AG08395 (cell line): ENCODE measurements around the gene SWT1.
A peak's percentile ranks its signal among the peaks of the same experiment; 100 is the strongest.
"Not testable (repeated sequence)": the region's sequence is repeated elsewhere in the genome, so short reads cannot be mapped to it uniquely, and the experiment has no call there.

ENCODE experiments used
- DNase-seq: peaks from one replicate; pipeline ENCODE4 v3.0.0; 2012; ENCODE audit warnings: mixed read lengths, low spot score

The SWT1 gene

GRCh38 chr1:185249563-185249962 lies 92.6 kb downstream of the SWT1 start:
- no peak for DNase-seq

DNA sequence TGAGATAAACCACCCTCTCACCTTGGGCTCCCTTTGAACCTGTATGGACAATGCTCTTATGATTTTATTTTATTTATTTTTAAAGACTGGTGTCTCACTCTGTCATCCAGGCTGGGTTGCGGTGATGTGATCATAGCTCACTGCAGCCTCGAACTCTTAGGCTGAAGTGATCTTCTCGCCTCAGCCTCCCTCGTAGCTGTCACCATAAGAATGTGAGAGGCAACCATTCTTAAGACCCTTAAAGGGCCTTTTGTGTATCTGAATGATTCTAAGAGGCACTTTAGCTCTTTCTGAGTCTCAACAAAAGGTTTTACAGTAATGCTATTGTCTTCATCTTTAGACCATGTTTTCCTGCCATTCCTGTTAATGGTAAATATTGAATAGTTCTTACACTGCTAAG lies 93.1 kb downstream of the SWT1 start:
- no peak for DNase-seq

GRCh38 chr1:185251928-185252327 lies 95.0 kb downstream of the SWT1 start:
- not testable (repeated sequence) for DNase-seq

- not testable (repeated sequence) for DNase-seq
These were observed 95.4 kb downstream of the SWT1 start for GRCh38 chr1:185252404-185252803.

GRCh38 chr1:185255595-185255994 lies 98.6 kb downstream of the SWT1 start:
- DNase-seq, result not testable (repeated sequence)

DNA sequence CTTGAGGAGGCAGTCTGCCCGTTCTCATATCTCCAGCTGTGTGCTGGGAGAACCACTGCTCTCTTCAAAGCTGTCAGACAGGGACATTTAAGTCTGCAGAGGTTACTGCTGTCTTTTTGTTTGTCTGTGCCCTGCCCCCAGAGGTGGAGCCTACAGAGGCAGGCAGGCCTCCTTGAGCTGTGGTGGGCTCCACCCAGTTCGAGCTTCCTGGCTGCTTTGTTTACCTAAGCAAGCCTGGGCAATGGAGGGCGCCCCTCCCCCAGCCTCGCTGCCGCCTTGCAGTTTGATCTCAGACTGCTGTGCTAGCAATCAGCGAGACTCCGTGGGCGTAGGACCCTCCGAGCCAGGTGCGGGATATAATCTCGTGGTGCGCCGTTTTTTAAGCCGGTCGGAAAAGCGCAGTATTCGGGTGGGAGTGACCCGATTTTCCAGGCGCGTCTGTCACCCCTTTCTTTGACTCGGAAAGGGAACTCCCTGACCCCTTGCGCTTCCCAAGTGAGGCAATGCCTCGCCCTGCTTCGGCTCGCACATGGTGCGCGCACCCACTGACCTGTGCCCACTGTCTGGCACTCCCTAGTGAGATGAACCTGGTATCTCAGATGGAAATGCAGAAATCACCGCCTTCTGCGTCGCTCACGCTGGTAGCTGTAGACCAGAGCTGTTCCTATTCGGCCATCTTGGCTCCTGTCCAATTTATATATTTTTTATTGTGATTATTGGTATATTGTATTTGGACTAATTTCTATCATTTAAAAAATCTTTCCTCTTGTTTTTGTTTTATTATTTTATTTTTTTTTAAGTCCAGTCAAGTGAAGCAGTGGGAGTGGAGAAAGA lies 100.4 kb downstream of the SWT1 start:
- DNase-seq, result not testable (repeated sequence)

DNA sequence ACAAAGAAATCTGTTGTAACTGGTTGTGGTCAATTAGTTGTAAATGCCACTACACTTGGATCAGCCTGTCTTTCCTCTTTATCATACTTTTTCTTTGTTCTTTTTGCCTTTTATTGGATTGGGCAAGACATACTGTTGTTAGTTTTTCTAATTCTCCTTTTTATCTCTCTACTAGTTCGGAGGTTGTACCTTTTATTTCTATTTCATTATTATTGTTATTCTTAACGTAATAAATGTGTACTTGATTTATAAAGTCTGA lies 100.9 kb downstream of the SWT1 start:
- peak; percentile 4 for DNase-seq

DNA sequence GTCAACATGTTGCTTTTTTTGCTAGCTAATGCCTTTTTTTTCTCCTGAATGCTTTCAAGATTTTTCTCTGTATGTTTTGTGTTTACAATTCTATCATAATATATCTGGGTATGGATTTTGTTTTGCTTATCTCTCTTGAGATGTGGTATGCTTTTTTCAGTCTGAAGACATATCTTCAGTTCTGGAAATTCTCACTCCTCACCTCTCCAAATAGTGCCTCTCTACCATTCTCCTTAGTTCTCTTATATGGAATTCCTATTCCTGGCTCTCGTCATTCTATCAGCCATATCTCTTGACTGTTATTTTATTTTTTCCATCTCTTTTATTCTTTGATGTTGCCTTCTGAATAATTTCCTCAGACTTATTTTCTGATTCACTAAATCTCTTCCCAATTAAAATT lies 101.7 kb downstream of the SWT1 start:
- no peak for DNase-seq

DNA sequence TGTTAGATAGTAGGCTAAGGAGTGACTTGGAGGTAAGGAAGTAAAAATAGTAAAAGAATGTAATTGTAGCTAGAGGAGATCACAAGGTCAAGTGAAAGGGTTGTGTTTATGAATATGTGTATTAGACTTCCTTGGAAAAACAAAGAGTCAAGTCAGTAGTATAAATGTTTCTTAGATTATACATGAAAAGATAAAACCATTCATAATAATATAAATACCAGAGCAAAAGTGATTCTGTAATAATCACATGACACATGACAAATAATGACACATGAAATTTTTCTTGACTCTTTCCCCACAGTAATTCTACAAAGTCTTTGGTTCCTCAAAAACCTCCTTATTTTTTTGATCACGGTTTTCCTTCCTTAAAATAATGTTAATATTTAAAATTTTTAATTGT lies 103.6 kb downstream of the SWT1 start:
- no peak for DNase-seq

DNA sequence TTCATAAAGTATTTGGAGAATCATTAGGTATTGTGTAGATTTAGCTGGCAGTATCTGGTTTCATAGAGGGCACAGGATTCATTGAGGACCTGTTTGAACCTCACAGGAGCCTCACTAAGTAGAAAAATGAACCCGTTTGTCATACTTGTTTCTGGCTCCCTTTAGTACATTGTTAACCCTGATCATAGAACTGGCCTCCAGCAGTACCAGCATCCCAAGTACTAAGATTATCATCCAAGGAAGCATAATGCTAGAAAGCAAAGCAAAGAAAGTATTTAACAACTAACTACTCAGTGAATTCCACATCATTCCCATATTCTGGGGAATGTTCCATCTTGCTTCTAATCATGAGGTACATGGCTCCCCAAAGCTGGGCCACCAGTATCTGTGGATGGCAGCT lies 105.2 kb downstream of the SWT1 start:
- no peak for DNase-seq

- no peak for DNase-seq
These were observed 106.3 kb downstream of the SWT1 start for GRCh38 chr1:185263292-185263691.

DNA sequence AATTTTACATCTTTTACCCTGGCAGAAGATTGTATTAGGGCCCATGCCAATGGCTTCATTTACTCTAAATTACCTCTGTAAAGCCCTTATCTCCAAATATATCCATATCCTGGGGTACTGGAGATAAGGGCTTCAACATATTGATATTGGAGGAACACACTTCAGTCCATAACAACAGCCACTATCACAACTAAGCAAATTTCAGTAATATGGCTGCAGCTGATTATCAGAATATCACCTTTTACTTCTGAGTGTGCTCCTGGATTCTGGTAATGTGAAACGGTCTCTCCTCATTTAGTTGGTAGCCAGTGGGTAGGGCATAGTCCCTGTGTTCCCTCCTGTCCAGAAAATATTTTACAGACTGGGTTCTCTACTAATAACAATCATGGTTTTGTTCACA lies 106.8 kb downstream of the SWT1 start:
- DNase-seq, result no peak

DNA sequence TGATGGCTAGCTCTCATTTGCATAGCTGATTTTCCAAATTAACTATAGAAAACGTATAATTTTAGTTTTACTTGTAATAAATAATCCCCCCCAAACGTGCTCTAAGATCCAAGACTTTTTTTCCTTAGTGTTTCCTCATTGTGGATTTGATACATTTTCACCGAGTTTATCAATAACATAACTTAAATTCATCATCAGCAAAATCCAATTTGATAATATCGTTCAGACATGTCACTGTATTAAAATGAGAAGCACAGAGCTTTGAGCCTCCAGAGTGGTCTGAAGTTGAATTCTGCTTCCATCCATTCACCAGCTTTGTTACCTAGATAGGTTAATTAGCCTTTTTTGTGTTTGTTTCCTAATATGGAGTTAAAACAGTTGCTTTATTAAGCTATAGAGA lies 108.3 kb downstream of the SWT1 start:
- no peak for DNase-seq

DNA sequence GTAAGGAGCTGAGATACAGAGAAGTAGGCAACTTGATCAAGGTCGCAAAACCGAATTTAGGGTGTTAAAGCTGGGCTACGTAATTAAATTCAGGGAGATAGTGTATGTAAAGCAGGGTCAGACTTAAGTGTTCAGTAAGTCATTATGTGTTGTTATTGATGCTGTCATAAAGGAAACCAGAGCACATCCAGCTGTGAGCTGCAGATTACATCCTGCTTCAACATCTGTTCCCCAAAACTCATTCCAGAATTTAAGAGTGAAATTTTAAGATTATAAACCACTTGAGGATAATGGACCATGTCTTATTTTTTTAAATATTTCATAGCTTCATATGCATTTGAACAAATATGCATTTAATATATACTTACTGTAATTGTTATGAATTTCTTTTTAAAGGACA lies 110.3 kb downstream of the SWT1 start:
- DNase-seq, result no peak

DNA sequence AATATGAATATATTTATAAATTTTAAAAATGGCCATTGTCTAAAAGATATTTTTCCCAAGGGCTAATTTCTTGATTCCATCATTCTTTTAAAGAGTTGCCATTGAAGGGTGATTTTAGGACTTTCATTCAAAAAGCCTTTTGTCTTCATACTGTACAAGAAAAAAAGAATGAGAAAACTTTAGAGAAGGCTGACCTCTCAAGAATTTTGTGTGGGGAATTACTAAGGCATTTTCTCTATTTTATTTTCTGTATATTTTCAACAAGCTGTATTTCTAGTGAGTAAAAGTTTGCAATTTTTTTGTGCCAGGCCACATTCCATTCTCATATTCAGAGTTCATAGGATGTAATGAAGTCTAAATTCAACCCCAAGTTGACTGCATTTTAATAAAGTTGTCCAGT lies 110.7 kb downstream of the SWT1 start:
- DNase-seq, result no peak

DNA sequence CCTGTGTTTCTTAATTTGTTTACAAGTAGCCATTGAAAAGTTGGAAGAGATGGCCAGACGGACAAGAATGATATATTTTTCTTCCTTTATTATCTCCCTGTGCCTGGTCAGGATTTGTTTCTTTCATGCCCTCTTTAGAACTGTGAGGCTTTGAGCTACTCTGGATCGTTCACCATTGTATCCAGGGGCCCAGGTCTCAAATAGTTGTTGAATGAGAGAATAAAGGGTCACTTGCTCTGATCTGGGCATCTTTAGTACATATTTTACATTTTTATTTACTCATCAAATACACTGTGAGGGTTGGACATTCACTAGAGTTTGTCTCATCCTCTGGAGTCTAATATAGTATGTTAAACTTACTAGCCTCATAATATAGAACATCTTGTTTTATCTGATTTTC lies 111.4 kb downstream of the SWT1 start:
- no peak for DNase-seq

- DNase-seq, result no peak
These were observed 115.0 kb downstream of the SWT1 start for GRCh38 chr1:185271921-185272320.

DNA sequence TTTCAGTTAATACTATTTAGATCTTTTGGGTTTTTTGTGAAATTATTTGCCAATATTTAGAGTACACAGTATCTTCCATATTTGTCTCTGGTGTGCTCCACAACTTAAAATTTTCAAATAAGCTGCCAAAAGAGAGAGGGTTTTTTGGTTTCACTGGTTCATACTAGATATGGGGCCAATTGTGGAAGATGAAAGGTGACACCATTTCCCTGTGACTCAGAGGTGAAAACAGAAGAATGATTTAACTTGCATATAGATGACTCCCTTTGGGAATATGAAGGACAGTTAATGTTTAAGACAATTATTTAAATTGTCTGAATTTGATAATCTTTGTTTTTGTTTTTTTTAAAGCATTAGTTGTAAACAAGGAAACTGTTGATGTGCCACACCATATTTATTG lies 122.6 kb downstream of the SWT1 start:
- DNase-seq, result no peak

- DNase-seq, result no peak
These were observed 123.6 kb downstream of the SWT1 start for GRCh38 chr1:185280589-185280988.

DNA sequence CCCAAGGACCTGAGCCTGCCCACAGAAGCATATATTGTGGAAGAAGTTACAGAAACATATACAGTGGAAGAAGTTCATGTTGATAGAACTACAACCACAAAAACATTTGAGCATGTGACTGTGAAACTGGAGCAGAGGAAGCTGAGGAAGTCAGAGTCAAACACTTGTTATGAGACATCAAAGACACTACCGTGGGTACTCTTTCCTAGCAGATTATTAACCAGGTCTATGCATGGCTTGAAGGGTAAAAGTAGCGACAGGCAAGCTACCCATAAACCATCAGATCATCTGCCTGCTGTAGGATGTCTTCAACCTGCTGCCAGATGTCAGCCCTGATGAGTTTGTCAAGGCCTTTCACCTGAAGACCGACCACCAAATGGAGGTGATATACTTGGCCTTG lies 124.3 kb downstream of the SWT1 start:
- DNase-seq, result no peak

- no peak for DNase-seq
These were observed 127.1 kb downstream of the SWT1 start for GRCh38 chr1:185284116-185284515.

GRCh38 chr1:185284533-185285276 lies 127.7 kb downstream of the SWT1 start:
- peak; percentile 3 for DNase-seq

DNA sequence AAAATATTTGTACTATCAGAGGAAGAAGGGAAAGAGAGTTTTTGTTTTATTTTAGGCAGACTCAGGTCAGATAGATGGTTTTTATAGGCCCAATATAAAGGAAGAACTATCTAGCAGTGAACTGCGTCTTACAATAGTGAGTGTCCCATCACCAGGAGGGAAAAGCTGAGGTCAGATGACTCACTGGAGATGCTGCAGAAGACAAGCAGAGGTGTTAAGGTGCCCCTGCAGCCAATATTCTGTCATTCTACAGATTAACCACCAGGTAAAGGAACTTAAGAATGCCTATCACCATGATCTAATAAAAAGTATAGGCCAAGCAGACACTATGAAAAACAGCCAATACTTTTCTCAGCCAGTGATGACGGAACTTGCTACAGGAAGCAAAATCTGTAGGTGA lies 130.5 kb downstream of the SWT1 start:
- no peak for DNase-seq

DNA sequence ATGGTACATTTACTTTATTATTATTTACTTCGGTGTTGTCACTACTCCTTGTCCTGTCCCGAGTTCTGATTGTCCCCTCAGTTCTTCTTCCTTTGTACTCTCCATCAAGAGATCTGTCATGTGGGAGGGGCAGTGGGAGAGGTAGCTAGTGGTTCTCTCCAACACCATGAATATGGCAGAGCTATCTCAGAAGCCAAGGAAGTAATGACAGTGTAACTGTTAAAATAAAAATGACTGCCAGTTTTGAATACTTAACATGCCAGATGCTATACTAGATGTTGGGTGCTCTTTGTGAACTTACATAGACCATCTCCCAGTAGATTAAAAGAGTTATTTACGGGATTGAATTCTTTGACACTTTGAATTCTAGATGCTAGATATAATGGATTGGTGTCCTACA lies 131.5 kb downstream of the SWT1 start:
- DNase-seq, result no peak
